ENCODE data around the gene SLC16A1. TPM values are rescaled to one million over a fixed set of nuclear protein-coding genes. Genes with fewer than 3 reads are reported as not detected.

Gene SLC16A1
- total and polyA plus RNA-seq, 10 of the 15 experiments (the other 5 are each of a cell fraction or from before 2014, with no cell fraction given), result 39.0 to 106 (median 65.8) TPM

- TF ChIP-seq NRF1 (conservative IDR thresholded peaks at IDR 0.05; ENCODE audit: low read depth, low read length) (no peak), POLR2AphosphoS5 (IDR thresholded peaks at IDR 0.05; ENCODE audit: low read length) (no peak), FOXK2 (IDR thresholded peaks at IDR 0.05) (no peak), CHD2 (IDR thresholded peaks at IDR 0.05; ENCODE audit: borderline replicate concordance, low read depth, low read length) (no peak), IRF3 (IDR thresholded peaks at IDR 0.05) (no peak), GABPA (IDR thresholded peaks at IDR 0.05; ENCODE audit: low read depth) (no peak), PAX5 (IDR thresholded peaks at IDR 0.05; ENCODE audit: borderline replicate concordance, low read depth, low read length) (no peak), KLF5 (IDR thresholded peaks at IDR 0.05; ENCODE audit: partially characterized antibody) (no peak), JUND (IDR thresholded peaks at IDR 0.05; ENCODE audit: low read depth, low read length) (no peak), NFIC (IDR thresholded peaks at IDR 0.05; ENCODE audit: low read depth, low read length) (no peak), HSF1 (IDR thresholded peaks at IDR 0.05; ENCODE audit: low read depth, low read length) (no peak)
- Histone ChIP-seq H3K4me2 (ENCODE audit: control insufficient read depth, insufficient read depth) (no peak overlapping the region), H3K9me3 (replicated peaks; ENCODE audit: control insufficient read depth, insufficient read depth, low read length) (no peaks in the 10 kb centered on the region), H3K4me3 (no peak overlapping the region), H3K9ac (ENCODE audit: control insufficient read depth, insufficient read depth, low read length) (no peak overlapping the region), H3K27ac (ENCODE audit: control insufficient read depth, insufficient read depth) (no peak overlapping the region), H4K20me1 (ENCODE audit: control insufficient read depth, insufficient read depth) (no peaks in the 10 kb centered on the region), H3K4me1 (ENCODE audit: control insufficient read depth, insufficient read depth, low read length) (no peaks in the 10 kb centered on the region), H3K79me2 (ENCODE audit: control insufficient read depth, insufficient read depth, low read length) (no peaks in the 10 kb centered on the region), H2AFZ (ENCODE audit: control insufficient read depth, low read depth, low read length) (no peak overlapping the region), H3K36me3 (ENCODE audit: control insufficient read depth in 2 of 2, insufficient read depth in 2 of 2, low read length in 1 of 2) (no peaks in the 10 kb centered on the region; a peak in 1 of 4 replicates), H3K27me3 (replicated peaks in 1 of 2; ENCODE audit: control insufficient read depth in 2 of 2, insufficient read depth in 2 of 2, low read length in 1 of 2) (no peaks in the 10 kb centered on the region)
- SMC1A ChIA-PET (ENCODE audit: uncharacterized antibody, unreplicated experiment), result interaction anchor here (1.6 kb wide), 1 partner anchor 52 kb away, joined by 4 read pairs; no protein-coding TSS in a partner anchor
- CTCF ChIA-PET, result interaction anchor here (1.1 kb wide), 1 partner anchor 82 kb away, joined by 3 read pairs; the partner anchor contains the start of gene LRIG2
- ATAC-seq (no peak), FAIRE-seq (no peak), DNase-seq (ENCODE audit: low read depth, low spot score) (no peak)
- in situ Hi-C loops (cut with MboI), result no loop called here
- RAD21 ChIA-PET (ENCODE audit: unreplicated experiment), result no interaction called here
- 98% methylated on average over 5 of the region's 7 CpGs for WGBS (ENCODE audit: insufficient coverage, insufficient replicate concordance, low lambda C conversion rate, missing lambda C conversion rate)
- intact Hi-C loops (cut with micrococcal nuclease; ENCODE audit: unreplicated experiment), result no loop called here
- BruUV-seq (replicated peaks), result no TSS peak
- POLR2A ChIA-PET, result no interaction called here
These were observed 34.3 kb upstream of the SLC16A1 start for GRCh38 chr1:112990271-112990670.
